ENCODE results near the gene NCR1.
"Not testable (repeated sequence)": the region's sequence is repeated elsewhere in the genome, so short reads cannot be mapped to it uniquely, and the experiment has no call there.

The NCR1 gene, protein sequence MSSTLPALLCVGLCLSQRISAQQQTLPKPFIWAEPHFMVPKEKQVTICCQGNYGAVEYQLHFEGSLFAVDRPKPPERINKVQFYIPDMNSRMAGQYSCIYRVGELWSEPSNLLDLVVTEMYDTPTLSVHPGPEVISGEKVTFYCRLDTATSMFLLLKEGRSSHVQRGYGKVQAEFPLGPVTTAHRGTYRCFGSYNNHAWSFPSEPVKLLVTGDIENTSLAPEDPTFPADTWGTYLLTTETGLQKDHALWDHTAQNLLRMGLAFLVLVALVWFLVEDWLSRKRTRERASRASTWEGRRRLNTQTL

DNA sequence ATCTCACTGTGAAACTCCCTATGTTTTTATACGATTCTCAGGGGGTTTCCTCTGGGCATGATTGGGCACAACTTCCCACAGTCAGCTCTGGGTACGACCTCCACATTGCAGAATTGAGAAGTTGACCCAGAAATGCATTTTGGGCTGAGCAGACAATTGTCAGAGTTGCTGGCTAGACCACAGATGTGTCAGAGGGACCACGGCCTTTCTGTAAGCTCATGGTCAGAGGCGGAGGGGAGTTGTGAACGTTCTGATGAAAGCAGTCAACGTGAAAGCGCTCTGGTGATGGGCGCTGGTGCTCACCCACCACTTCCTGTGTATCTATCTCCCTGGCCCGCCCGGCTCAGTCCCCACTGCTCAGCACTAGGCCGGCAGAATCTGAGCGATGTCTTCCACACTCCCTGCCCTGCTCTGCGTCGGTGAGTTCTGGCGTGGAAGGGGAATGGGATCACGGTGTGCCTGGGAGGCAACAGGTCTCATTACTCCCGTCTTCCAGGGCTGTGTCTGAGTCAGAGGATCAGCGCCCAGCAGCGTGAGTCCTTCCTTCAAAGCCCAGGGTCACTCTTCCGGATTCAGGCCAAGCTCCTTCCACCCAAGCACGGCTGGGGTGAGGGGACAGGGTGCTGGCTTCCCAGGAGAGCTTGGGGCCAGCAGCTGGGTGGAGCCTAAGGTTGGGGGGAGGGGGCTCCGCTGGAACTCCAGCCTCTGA lies at the start of gene NCR1:
NCR1 (plus strand) TSS at position 346 of the 709 bp plus-strand sequence; CDS start at position 386, 40 bp downstream.
- DNase-seq = no peak

DNA sequence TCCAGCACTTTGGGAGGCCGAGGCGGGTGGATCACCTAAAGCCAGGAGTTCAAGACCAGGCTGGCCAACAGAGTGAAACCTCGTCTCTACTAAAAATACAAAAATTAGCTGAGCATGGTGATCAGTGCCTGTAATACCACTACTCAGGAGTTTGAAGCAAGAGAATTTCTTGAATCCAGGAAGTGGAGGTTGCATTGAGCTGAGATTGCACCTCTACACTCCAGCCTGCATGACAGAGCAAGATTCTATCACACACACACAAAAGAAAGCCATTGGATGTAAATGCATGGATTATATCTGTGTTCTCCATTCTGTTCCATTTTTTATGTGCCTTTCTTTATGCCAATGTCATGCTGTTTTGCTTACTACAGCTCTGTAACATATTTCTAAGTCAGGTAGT lies 47.5 kb upstream of the NCR1 start:
- not testable (repeated sequence) for DNase-seq

DNA sequence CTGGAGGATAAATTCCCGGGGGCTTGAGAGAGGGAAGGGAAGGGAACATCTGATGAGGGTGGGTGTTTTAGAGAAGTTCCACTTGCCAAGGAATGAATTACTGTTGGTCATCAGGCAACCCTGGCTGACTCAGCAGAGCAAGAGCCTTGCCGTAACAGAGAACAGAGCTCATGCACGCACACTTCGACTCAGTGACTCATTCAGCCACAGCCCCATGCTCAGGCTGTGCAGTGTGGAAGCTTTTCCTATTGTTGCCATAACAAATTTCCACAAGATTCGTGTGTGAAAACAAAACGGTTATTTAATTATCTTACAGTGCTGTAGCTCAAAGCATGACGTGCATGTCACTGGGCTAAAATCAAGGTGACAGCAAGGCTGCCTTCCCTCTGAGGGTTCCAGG lies 46.5 kb upstream of the NCR1 start:
- not testable (repeated sequence) for DNase-seq

DNA sequence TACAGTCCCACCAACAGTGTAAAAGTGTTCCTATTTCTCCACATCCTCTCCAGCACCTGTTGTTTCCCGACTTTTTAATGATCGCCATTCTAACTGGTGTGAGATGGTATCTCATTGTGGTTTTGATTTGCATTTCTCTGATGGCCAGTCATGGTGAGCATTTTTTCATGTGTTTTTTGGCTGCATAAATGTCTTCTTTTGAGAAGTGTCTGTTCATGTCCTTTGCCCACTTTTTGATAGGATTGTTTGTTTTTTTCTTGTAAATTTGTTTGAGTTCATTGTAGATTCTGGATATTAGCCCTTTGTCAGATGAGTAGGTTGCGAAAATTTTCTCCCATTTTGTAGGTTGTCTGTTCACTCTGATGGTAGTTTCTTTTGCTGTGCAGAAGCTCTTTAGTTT lies 42.5 kb upstream of the NCR1 start:
- DNase-seq = not testable (repeated sequence)

DNA sequence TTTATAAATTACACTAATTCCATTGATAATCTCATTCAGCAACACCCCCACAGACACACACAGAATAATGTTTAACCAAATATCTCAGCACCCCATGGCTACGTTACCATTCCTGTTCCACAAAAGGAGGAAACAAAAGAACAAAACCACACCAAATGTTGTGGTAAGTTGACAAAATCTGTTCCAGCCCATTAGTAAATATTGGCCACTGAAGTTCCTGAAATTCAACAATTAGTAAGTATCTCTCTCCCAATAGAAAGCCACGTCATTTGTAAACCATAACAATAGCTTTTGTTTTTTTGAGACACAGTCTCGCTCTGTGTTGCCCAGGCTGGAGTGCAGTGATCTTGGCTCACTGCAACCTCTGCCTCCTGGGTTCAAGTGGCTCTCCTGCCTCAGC lies 34.3 kb upstream of the NCR1 start:
- DNase-seq = no peak

DNA sequence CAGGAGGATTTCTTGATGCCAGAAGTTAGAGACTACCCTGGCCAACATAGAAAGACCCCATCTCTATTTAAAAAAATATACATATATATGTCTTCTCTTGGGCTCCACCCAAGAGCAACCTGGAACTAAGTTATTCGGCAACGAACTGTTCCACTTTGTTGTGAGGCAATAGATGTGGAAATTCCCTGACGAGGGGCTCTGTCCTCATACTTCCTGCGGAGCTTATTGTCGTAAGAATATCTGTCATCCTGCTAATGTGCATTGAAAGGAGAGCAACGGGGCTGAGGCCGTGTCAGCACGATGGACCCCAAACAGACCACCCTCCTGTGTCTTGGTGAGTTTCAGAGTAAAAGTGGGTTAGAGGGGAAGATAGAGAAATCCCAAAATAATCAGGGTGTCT lies 32.0 kb upstream of the NCR1 start, which contains the start of gene FCAR:
FCAR (plus strand) TSS at position 246 of the 400 bp plus-strand sequence; CDS start at position 301, 55 bp downstream.
- no peak for DNase-seq

DNA sequence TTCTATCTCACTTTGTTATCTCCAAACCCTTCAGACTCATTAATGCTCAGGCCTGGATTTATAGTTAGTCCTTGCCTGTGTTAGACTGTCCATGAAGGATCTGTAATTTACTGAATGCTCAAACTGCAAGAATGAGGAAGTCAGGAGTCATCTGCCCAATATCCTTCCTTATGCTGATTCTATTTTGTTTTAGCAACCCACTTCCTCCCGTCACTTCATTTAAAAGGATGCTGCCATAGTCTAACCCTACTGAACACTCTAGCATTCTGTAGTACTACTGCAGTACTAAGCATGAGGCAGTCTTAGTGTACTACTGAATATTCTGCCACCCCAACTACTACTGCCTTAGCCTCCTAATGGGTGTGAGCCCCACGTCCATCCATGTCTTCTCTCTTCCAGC lies 30.4 kb upstream of the NCR1 start:
- DNase-seq = no peak

DNA sequence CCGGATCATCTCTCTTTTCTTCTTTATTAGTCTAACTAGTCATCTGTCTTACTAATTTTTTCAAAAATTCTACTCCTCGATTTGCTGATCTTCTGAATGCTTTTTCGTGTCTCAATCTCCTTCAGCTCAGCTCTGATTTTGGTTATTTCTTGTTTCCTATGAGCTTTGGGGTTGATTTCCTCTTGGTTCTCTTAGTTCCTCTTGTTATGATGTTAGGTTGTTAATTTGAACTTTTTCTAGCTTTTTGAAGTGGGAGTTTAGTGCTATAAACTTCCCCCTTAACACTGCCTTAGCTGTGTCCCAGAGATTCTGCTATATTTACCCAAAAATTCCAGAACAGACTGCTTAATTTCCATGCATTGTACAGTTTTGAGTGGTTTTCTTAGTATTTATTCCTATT lies 28.5 kb upstream of the NCR1 start:
- DNase-seq = no peak

DNA sequence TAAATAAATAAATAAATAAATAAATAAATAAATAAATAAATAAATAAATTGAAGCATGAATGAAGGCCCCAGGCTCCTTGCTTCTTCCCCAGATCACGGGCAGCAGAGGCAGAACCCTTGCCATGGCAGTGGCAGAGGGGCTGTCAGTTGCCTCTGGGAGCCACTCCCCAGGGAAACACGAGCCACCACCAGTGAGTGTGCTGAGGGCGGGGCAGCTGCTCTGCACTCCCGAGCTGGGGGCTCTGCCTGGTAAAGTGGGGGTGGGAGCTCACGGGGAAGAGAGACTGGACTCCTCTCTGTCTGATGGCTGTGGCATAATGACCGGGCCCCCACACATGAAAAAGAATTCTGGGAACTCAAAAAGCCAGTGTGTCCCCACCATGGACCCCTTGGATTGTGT lies 24.1 kb upstream of the NCR1 start:
- DNase-seq = no peak

DNA sequence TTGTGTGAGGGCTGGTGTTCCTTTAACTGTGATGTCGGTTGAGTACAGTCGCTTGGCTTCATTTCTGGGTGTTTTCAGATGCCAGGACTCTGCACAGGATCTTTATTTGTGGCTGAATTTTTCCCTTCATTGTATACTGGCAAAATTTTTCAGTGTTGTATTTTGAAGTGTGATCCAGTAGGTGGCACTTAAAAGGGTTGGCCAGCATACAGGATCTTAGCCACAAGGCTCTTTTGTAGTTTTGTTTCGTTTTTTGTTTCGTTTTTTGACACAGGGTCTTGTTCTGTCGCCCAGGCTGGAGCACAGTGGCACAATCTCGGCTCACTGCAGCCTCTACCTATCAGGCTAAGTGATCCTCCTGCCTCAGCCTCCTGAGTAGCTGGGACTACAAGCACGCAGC lies 23.2 kb upstream of the NCR1 start:
- no peak for DNase-seq

DNA sequence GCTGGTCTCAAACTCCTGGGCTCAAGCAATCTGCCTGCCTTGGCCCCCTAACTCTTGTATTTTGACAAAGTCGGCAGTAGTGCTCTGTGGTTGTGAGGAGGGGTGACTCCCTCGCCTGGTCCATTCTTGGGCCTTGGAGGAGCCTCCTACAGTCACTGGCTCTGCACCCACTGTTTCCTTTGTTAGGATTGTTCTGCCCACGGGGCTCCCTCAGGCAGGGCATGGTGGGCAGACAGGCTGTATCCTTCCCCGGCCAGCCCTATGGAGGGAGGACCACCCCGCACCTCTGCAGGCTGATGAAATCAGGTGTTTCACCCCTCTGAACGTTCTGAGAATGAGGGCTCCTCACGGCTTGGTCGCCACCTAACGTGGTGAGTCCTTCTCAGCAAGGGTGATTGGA lies 22.7 kb upstream of the NCR1 start:
- no peak for DNase-seq

DNA sequence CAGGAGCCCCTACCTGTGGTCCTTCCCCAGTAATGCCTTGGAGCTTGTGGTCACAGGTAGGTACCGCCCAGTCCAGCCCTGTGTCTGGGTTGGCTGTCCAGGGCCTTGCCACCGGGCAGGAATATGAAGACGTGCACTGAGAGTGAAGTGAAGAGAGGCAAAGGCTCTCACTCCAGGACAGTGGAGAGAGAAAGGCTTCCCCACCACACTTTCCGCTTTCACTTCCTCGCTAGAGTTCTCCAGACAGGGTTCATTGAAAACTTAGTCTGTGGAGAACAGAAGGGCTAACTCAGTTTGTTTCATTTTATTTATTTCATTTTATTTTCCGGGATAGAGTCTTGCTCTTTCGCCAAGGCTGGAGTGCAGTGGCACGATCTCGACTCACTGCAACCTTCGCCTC lies 17.7 kb upstream of the NCR1 start:
- no peak for DNase-seq

DNA sequence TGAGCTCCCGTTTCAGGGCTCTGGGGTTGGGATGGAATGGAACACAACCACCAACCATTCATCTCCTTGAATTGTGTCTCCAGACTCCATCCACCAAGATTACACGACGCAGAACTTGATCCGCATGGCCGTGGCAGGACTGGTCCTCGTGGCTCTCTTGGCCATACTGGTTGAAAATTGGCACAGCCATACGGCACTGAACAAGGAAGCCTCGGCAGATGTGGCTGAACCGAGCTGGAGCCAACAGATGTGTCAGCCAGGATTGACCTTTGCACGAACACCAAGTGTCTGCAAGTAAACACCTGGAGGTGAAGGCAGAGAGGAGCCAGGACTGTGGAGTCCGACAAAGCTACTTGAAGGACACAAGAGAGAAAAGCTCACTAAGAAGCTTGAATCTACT lies 16.4 kb upstream of the NCR1 start:
- no peak for DNase-seq

DNA sequence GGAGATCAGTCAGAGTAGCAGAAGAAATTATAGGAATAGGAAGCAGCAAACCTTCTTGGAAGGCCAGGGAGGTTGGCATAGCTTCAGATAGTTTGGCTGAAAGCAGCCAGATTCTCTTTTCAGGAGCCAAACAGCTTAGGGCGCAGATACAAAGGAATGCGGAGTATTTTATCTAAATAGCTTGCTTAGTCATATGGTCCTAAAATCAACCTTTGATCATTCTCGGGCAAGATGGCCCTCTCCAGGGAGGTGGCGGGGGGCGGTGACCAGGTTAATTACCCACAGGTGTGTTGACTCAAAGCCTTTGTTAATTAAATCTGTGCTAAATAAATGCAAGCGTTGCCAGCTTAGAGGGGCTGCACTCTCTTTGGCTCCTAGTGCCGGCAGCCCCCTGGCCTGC lies 12.5 kb upstream of the NCR1 start:
- no peak for DNase-seq

DNA sequence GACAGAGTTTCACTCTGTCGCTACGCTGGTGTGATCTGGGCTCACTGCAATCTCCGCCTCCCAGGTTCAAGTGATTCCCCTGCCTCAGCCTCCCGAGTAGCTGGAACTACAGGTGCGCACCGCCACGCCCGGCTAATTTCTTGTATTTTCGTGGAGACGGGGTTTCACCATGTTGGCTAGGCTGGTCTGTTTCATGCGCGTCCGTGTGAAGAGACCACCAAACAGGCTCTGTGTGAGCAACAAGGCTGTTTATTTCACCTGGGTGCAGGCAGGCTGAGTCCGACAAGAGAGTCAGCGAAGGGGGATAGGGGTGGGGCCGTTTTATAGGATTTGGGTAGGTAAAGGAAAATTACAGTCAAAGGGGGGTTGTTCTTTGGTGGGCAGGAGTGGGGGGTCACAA lies 11.8 kb upstream of the NCR1 start:
- DNase-seq = not testable (repeated sequence)

DNA sequence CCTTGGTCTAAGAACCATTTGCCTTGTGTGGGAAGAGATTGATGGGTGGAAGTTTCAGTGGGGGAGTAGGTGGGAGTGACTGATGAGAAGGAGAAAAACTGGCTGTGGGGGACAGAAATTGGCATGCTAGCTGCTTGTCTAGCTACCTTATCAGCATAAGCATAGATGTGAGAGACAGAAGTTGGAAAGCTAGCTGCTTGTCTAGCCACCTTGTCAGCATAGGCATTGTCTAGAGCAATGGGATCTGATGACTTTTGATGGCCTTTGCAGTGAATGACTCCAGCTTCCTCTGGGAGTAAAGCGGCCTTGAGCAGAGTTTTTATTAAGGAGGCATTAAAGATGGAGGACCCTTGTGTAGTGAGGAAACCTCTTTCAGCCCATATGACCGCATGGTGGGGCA lies 9.9 kb upstream of the NCR1 start:
- no peak for DNase-seq

DNA sequence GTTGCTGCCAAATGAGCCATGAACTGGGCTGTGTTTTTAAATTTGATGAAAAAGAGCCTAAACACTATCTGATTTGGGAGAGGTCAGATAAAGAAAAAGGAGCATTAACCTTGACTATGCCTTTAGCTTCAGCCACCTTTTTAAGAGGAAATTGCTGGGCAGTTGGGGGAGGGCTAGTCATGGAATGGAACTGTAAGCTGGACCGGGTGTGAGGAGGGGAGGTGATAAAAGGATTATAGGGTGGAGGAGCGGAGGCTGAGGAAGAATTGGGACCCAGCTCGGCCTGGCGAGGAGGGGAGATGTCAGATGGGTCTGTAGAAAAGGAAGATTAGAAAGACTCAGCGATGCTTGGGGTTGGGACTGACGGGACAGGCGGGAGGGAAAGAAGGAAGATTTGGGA lies 7.3 kb upstream of the NCR1 start:
- not testable (repeated sequence) for DNase-seq

DNA sequence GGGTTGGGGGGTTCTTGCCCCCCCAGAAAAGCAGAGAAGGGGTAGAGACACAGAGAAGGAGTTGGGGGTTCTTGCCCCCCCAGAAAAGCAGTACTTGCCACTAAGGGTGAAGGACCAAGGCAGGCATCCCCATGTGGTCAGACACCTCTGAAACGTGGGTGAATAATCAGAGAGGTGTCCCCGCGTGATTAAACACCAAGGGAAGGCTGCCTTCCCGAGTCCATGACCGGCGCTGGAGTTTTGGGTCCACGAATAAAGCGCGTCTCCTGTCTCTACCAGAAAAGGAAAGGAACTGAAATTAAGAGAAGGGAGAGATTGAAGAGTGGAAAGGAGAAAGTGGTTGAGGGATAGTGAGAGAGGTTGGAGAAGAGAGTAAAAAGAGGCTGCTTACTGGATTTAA lies 6.3 kb upstream of the NCR1 start:
- DNase-seq = not testable (repeated sequence)

DNA sequence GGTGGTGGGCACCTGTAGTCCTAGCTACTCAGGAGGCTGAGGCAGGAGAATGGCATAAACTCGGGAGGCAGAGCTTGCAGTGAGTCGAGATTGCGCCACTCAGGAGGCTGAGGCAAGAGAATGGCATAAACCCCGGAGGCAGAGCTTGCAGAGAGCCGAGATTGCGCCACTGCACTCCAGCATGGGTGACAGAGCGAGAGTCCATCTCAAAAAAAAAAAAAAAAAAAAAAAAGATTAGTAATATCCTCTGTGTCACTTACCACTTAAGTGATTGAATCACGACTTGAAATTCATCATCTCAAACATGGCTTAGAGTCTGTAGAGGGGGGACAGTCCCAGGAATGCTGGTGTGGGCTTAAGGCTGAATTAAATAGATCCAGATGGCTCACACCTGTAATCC lies 4.8 kb upstream of the NCR1 start:
- DNase-seq = not testable (repeated sequence)

DNA sequence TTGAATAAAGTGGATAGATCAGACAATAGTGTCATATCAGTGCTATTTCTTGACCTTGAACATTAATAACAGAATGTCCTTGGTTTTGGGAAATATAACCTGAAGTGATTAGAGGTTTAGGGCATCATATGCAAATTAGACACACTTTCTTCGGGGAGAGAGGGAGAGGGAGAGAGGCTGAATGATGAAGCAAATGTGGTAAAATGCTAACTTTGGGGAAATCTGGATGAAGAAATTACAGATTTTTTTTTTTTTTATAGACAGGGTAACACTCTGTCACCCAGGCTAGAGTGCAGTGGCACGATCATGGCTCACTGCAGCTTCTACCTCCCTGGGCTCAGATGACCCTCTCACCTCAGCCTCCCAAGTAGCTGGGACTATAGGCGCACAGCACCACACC lies 3.9 kb upstream of the NCR1 start:
- DNase-seq = no peak

DNA sequence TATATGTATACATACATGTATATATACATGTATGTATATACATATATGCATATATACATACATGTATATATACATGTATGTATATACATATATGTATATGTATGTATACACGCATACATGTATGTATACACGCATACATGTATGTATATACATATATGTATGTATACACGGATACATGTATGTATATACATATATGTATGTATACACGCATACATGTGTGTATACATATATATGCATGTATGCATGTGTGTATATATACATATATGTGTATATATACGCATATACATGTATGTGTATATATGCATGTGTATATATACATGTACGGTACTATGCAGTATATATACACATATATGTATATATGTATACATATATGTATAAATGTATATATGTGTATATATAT lies 2.6 kb upstream of the NCR1 start:
- no peak for DNase-seq

DNA sequence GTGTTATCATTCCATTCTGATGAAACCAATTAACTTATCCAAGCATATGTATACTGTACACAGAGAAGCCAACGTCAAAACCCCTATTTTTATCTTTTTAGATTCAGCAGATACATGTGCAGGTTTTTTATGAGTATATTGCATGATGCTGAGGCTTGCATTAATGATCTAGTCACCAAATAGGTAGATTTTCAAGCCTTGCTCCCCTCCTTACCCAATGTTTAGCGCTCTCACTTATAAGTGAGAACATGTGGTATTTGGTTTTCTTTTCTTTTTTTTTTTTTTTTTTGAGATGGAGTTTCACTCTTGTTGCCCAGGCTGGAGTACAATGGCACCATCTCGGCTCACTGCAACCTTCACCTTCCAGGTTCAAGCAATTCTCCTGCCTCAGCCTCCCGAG lies 1.7 kb upstream of the NCR1 start:
- not testable (repeated sequence) for DNase-seq

DNA sequence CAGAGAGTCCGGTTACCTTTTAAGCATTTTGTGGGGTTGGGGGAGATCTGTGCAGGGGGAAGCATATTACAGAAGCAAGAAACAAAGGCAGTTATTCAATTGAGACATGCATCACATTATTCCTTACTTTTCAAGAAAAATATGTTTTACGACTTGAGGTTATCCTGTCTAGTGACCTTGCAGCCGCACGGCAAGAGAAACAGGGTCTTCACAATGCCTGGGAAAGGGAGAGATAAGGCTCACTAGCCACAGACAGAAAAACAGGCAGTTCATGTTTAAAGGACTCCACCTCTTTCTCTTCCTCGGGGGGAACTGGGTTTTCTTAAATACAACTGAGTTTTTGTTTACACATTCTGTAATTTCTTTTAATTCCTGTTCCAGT lies 536 bp upstream of the NCR1 start:
- no peak for DNase-seq

DNA sequence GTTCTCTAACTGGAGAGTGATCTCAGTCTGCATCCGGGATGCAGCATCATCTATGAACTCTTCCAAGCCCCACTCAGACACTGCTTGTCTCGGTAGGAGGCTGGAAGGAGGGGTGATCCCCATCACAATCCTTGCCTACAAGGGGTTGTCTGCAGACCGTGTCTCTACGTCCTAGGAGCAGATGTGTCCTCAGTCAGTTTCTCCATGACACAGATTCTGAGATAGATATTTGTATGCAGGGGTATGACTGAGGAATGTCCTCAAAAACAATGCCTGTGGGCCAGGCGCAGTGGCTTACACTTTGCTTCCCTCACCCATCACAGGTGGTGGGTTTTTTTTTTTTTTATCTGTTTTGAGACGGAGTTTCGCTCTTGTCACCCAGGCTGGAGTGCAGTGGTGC lies 871 bp downstream of the NCR1 start:
- DNase-seq = no peak

DNA sequence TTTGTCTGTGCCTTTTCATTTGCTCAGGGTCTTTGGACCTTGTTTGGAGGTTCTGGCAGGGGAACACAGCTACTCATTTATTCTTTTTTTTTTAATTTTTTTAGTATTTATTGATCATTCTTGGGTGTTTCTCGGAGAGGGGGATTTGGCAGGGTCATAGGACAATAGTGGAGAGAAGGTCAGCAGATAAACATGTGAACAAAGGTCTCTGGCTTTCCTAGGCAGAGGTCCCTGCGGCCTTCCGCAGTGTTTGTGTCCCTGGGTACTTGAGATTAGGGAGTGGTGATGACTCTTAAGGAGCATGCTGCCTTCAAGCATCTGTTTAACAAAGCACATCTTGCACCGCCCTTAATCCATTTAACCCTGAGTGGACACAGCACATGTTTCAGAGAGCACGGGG lies 2.0 kb downstream of the NCR1 start:
- not testable (repeated sequence) for DNase-seq

All from NCI-H1930 (cell line).